Esophagus muscularis mucosa (tissue), 4 donors: ENCODE measurements around the gene TAS2R46.

Experiments used
- CTCF ChIP-seq, 3 experiments: fragments of 200-600 bp in 2 of 3; fragments of 450-650 bp in 1 of 3; sonication (generic) in 2 of 3; IDR thresholded peaks; one replicate each; pipeline ENCODE4 v1.5.1; 2017 to 2019; ENCODE audit warnings: antibody characterized with exemption in 3 of 3, mild to moderate bottlenecking in 2 of 3, moderate library complexity in 1 of 3
- EP300 ChIP-seq: sonication (generic); formaldehyde crosslinking; IDR thresholded peaks from one replicate; pipeline ENCODE4 v1.6.1; 2017; ENCODE audit warnings: antibody characterized with exemption
- POLR2A ChIP-seq: fragments of 450-650 bp; IDR thresholded peaks from one replicate; pipeline ENCODE4 v1.6.1; 2017; ENCODE audit warnings: antibody characterized with exemption, moderate library complexity, mild to moderate bottlenecking, low read depth

- TF ChIP-seq CTCF (IDR thresholded peaks at IDR 0.05) (no peak), POLR2A (no peak), EP300 (no peak)
These were observed 13.5 kb upstream of the TAS2R46 start for GRCh38 chr12:11075642-11076041.
